ENCODE measurements around the gene SMC3. TPM values are rescaled to one million over a fixed set of nuclear protein-coding genes. Genes with fewer than 3 reads are reported as not detected.
"Not testable (repeated sequence)": the region's sequence is repeated elsewhere in the genome, so short reads cannot be mapped to it uniquely, and the experiment has no call there.

The SMC3 gene
- total RNA-seq, 4 donors from 2014 or later = 35.5 to 62.0 (median 42.8) TPM

DNA sequence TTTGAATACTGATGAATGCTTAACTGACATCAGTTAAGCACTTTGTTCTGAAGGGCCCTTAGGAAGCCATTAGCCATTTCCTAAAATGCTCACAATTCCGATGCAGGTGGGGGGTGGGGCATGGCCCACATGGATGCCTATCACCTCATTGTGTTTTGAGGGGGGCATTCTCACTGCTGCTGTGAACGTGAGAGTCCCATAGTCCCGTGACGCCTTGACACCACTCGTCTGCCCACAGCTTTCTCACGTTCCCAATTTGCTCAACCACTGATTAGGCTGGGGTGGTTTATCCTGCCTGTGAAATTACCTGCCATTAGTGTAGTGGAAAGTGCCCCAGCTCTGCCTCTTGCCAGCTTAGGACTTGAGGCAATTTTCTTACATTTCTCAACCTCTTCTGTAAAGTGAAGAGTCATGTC, 37.9 kb upstream of the SMC3 start:
- no peak for ATAC-seq
- Histone ChIP-seq H3K4me3 (no peak overlapping the region), H3K36me3 (no peaks in the 10 kb centered on the region), H3K4me1 (peaks cover 0 to 9% (median 6%) of the 10 kb centered on the region in 3 donors), H3K9me3 (no peaks in the 10 kb centered on the region), H3K27ac (no peak overlapping the region), H3K27me3 (peaks cover 38% of the 10 kb centered on the region)
- 69 to 84% methylated on average over 5 to 6 of the region's 6 CpGs for WGBS, 2 donors (ENCODE audit: low coverage in 1 of 2)
- TF ChIP-seq, protein P1, sequence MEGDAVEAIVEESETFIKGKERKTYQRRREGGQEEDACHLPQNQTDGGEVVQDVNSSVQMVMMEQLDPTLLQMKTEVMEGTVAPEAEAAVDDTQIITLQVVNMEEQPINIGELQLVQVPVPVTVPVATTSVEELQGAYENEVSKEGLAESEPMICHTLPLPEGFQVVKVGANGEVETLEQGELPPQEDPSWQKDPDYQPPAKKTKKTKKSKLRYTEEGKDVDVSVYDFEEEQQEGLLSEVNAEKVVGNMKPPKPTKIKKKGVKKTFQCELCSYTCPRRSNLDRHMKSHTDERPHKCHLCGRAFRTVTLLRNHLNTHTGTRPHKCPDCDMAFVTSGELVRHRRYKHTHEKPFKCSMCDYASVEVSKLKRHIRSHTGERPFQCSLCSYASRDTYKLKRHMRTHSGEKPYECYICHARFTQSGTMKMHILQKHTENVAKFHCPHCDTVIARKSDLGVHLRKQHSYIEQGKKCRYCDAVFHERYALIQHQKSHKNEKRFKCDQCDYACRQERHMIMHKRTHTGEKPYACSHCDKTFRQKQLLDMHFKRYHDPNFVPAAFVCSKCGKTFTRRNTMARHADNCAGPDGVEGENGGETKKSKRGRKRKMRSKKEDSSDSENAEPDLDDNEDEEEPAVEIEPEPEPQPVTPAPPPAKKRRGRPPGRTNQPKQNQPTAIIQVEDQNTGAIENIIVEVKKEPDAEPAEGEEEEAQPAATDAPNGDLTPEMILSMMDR (IDR thresholded peaks at IDR 0.05) = no peak
- no peak for TF ChIP-seq POLR2A (IDR thresholded peaks at IDR 0.05)
- no peak for TF ChIP-seq EP300 (IDR thresholded peaks at IDR 0.05)
- TF ChIP-seq POLR2AphosphoS5 (IDR thresholded peaks at IDR 0.05) = no peak

DNA sequence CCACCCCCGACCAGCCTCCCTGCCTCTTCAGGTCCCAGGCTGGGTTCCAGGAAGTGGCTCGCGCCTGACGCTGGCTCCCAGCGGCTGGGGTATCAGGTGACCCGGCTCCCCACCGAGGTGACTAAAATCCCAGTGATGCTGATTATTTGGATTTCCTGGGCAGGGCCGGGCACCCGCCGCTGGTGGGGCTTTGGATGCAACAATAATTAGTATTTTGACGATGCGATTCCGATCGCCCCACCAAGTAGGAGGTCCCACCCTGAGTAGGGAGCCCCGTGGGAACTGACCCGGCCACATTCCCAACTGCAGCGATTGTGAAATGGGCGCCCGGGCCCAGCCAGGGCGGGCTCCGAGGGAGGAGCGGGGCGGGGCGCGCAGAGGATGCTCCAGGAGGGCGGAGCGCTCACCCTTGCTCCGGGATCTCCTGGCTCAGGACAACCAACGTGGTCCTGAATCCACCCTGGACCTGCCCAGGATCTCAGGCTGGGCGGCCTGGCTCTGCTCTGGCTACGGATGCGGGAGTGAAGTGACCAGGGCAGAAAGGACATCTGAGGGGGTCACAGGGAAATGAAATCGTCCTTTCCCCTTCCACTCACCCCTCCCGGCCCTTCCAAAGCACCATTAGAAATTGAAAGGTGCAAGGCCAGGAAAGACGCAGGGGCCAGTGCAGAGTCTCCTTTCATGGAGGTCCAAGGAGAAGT, 37.2 kb upstream of the SMC3 start:
- peaks cover 38% of the 10 kb centered on the region for H3K27me3 ChIP-seq
- ATAC-seq = peak; percentile 94
- no peaks in the 10 kb centered on the region for H3K9me3 ChIP-seq
- no peak for TF ChIP-seq EP300 (IDR thresholded peaks at IDR 0.05)
- TF ChIP-seq, protein P1 (IDR thresholded peaks at IDR 0.05) = no peak
- no peak for TF ChIP-seq POLR2AphosphoS5 (IDR thresholded peaks at IDR 0.05)
- TF ChIP-seq POLR2A (IDR thresholded peaks at IDR 0.05) = no peak
- H3K36me3 ChIP-seq = no peaks in the 10 kb centered on the region
- H3K4me3 ChIP-seq = peak overlapping the region in 1 of 2 donors; percentile 33
- H3K4me1 ChIP-seq = peaks cover 0 to 9% (median 6%) of the 10 kb centered on the region in 3 donors
- 60% methylated on average over 2 of the region's 35 CpGs; no CpG with 5 or more reads in 1 of the 2 donors for WGBS, 2 donors (ENCODE audit: low coverage in 1 of 2)
- no peak overlapping the region for H3K27ac ChIP-seq

DNA sequence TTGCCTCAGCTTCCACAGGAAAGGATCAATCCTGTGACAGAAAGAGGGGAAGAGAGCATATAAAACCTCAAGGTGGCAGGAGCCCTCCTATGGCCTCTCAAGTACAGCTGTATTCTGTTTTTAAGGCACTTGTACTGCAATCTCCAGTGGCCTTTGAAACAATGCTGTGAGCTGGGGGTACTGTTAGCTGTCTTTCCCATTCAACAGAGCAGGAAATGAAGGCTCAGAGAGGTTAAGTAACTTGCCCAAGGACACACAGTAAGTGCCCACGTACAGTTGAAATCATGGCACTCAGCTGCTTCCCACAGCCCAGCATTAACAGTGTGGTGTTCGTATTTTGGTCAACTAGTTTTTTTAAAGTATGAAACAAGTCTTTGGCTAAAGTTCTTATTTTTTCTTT, 35.8 kb upstream of the SMC3 start:
- no peak for ATAC-seq
- 85 to 100% methylated on average over 1 to 2 of the region's 2 CpGs for WGBS, 2 donors (ENCODE audit: low coverage in 1 of 2)
- peaks cover 48% of the 10 kb centered on the region for H3K27me3 ChIP-seq
- no peak overlapping the region for H3K4me3 ChIP-seq
- H3K36me3 ChIP-seq = no peaks in the 10 kb centered on the region
- no peak overlapping the region for H3K27ac ChIP-seq
- peaks cover 0 to 9% (median 6%) of the 10 kb centered on the region in 3 donors for H3K4me1 ChIP-seq
- no peaks in the 10 kb centered on the region for H3K9me3 ChIP-seq
- TF ChIP-seq EP300 (IDR thresholded peaks at IDR 0.05) (no peak), POLR2AphosphoS5 (IDR thresholded peaks at IDR 0.05) (no peak), POLR2A (IDR thresholded peaks at IDR 0.05) (no peak)
- TF ChIP-seq, protein P1 (IDR thresholded peaks at IDR 0.05) = no peak

DNA sequence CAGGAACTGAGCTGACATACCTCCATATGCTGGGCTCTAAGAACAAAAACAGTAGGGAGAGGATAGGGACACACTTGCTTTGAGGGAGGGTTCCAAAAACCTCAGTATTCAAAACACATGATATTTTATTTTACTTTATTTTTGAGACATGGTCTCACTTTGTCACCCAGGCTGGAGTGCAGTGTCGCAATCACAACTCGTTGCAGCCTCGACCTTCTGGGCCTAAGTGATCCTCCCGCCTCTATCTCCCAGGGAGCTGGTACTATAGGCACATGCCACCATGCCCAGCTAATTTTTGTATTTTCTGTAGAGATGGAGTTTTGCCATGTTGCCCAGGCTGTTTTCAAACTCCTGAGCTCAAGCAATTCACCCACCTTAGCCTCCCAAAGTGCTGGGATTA, 34.9 kb upstream of the SMC3 start:
- not testable (repeated sequence) for ATAC-seq
- WGBS, 2 donors (ENCODE audit: low coverage in 1 of 2) = 88 to 93% methylated on average over 3 to 4 of the region's 4 CpGs

DNA sequence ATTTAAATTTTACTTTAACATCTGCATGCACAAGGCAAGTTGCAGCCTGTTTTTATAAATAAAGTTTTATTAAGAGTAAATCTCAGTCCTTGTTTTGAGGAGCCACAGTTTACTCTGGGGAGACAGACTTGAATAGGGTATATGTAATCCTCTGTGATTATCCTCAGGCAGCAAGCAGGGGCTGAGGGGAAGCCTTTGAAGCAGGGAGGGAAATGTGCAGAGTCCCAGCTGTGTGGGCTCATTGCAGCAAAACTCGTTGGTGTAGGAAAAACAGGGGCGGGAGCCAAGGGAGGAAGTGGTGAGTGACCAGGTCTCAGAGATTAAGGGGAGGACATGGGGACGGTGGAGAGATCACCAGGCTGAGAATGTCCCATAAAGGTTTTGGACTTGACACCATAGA, 34.3 kb upstream of the SMC3 start:
- Histone ChIP-seq H3K4me1 (peaks cover 0 to 9% (median 6%) of the 10 kb centered on the region in 3 donors), H3K36me3 (no peaks in the 10 kb centered on the region), H3K27ac (no peak overlapping the region), H3K27me3 (peaks cover 49% of the 10 kb centered on the region), H3K9me3 (no peaks in the 10 kb centered on the region), H3K4me3 (no peak overlapping the region)
- WGBS, 2 donors (ENCODE audit: low coverage in 1 of 2) = 15 to 31% methylated on average over 3 of the region's 3 CpGs
- no peak for ATAC-seq
- TF ChIP-seq, protein P1 (IDR thresholded peaks at IDR 0.05) = no peak
- TF ChIP-seq POLR2AphosphoS5 (IDR thresholded peaks at IDR 0.05) (no peak), EP300 (IDR thresholded peaks at IDR 0.05) (no peak), POLR2A (IDR thresholded peaks at IDR 0.05) (no peak)

More for the DNA sequence above, 34.9 kb upstream of the SMC3 start:
- not testable (repeated sequence) for H3K4me3 ChIP-seq, H3K9me3 ChIP-seq, H3K36me3 ChIP-seq, H3K4me1 ChIP-seq, H3K27ac ChIP-seq
- H3K27me3 ChIP-seq = peaks cover 49% of the 10 kb centered on the region
